Panc1 (cell line): ENCODE measurements around the gene DUSP9.

Experiments used
- POLR2AphosphoS5 ChIP-seq: IDR thresholded peaks from 2 replicates; pipeline ENCODE4 v1.6.1; 2012; ENCODE audit warnings: mild to moderate bottlenecking, low read depth, low read length, moderate library complexity
- SIN3A ChIP-seq: IDR thresholded peaks from 2 replicates; pipeline ENCODE4 v1.6.1; 2012; ENCODE audit warnings: low read depth, mild to moderate bottlenecking, low read length, moderate library complexity, borderline replicate concordance; ENCODE audit not compliant: insufficient read depth
- TF ChIP-seq, protein P1 (sequence below): fragments of 450-650 bp; IDR thresholded peaks from 2 replicates; pipeline ENCODE4 v1.5.1; 2017; ENCODE audit warnings: mild to moderate bottlenecking
- TF ChIP-seq, protein P2 (sequence below), 2 experiments: IDR thresholded peaks; 2 replicates each; pipeline ENCODE4 v1.6.1; 2011 to 2012; ENCODE audit warnings: low read depth in 2 of 2, control low read depth in 1 of 2, low read length in 1 of 2, mild to moderate bottlenecking in 1 of 2, moderate library complexity in 1 of 2; ENCODE audit not compliant: insufficient read depth in 1 of 2

DNA sequence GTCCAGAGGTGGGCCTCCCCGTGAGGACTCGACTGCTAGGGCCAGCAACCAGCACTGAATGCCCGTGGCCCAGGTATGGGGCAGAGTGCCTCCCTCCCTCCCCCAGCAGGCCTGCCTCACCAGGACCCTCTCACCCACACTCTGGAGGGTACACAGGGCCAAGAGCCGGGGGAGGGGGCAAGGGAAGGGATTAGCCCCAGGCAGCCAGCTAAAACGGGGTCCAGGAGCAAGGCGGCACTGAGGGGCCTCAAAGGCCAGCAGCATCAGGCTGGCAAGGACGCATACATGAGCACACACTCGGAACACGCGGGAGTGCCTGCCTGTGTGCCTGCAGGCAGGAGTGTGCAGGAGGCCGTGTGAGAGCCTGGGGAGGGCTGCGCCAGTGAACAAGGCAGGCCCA is 18.3 kb upstream of the DUSP9 start:
- TF ChIP-seq, protein P1, sequence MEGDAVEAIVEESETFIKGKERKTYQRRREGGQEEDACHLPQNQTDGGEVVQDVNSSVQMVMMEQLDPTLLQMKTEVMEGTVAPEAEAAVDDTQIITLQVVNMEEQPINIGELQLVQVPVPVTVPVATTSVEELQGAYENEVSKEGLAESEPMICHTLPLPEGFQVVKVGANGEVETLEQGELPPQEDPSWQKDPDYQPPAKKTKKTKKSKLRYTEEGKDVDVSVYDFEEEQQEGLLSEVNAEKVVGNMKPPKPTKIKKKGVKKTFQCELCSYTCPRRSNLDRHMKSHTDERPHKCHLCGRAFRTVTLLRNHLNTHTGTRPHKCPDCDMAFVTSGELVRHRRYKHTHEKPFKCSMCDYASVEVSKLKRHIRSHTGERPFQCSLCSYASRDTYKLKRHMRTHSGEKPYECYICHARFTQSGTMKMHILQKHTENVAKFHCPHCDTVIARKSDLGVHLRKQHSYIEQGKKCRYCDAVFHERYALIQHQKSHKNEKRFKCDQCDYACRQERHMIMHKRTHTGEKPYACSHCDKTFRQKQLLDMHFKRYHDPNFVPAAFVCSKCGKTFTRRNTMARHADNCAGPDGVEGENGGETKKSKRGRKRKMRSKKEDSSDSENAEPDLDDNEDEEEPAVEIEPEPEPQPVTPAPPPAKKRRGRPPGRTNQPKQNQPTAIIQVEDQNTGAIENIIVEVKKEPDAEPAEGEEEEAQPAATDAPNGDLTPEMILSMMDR: no peak
- TF ChIP-seq POLR2AphosphoS5: no peak
- TF ChIP-seq, protein P2, sequence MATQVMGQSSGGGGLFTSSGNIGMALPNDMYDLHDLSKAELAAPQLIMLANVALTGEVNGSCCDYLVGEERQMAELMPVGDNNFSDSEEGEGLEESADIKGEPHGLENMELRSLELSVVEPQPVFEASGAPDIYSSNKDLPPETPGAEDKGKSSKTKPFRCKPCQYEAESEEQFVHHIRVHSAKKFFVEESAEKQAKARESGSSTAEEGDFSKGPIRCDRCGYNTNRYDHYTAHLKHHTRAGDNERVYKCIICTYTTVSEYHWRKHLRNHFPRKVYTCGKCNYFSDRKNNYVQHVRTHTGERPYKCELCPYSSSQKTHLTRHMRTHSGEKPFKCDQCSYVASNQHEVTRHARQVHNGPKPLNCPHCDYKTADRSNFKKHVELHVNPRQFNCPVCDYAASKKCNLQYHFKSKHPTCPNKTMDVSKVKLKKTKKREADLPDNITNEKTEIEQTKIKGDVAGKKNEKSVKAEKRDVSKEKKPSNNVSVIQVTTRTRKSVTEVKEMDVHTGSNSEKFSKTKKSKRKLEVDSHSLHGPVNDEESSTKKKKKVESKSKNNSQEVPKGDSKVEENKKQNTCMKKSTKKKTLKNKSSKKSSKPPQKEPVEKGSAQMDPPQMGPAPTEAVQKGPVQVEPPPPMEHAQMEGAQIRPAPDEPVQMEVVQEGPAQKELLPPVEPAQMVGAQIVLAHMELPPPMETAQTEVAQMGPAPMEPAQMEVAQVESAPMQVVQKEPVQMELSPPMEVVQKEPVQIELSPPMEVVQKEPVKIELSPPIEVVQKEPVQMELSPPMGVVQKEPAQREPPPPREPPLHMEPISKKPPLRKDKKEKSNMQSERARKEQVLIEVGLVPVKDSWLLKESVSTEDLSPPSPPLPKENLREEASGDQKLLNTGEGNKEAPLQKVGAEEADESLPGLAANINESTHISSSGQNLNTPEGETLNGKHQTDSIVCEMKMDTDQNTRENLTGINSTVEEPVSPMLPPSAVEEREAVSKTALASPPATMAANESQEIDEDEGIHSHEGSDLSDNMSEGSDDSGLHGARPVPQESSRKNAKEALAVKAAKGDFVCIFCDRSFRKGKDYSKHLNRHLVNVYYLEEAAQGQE (IDR thresholded peaks at IDR 0.05; ENCODE audit: insufficient read depth in 1 of 2, low read depth in 2 of 2, low read length in 1 of 2): no peak
- no peak for TF ChIP-seq SIN3A
